ENCODE measurements around the gene ZNF398. TPM values are rescaled to one million over a fixed set of nuclear protein-coding genes. Genes with fewer than 3 reads are reported as not detected.

The ZNF398 gene
- total and polyA plus RNA-seq, 9 of the 15 experiments (the other 6 are each of a cell fraction or from before 2014, with no cell fraction given), result 4.0 to 18.6 (median 10.4) TPM

DNA sequence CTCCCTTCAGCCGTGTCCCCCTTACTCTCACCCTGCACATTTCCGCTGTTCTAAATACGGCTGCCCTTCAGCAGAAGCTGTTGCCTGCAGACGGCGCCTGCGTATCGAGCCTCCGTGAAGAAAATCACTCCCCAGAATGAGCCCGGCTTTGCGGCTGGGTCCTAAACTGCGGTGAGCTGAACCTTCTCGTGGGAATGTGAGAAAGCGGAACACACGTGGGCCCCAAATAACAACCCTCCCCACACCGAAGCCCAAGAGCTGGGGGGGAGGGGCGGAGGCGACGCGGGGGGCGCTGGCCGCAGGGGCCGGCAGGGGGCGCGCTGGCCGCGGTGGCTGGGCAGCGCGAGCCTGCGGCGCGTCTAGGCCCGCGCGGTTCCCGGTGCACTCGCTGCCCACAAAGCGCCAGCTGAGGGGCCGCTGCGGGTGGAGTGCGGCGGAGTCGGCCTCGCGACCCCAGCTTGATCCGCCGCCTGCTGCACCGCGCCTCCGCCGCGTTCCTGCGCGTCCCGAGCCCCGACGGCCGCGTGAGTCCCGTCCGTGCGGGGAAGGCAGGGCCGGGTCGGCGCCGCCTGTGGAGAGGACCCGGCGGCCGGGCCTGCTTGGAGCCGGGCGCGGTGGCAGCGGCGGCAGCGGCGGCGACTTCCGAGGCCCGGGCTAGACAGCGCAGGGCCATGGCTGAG lies at the start of gene ZNF398 (continued):
- TF ChIP-seq PTBP1 (IDR thresholded peaks at IDR 0.05; ENCODE audit: low read depth, low read length), result no peak
- no peak for TF ChIP-seq MXI1 (IDR thresholded peaks at IDR 0.05; ENCODE audit: low read depth, low read length)
- TF ChIP-seq, protein P1, sequence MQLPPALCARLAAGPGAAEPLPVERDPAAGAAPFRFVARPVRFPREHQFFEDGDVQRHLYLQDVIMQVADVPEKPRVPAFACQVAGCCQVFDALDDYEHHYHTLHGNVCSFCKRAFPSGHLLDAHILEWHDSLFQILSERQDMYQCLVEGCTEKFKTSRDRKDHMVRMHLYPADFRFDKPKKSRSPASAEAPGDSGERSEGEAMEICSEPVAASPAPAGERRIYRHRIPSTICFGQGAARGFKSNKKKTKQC (CRISPR knock-in tag; IDR thresholded peaks at IDR 0.05), result no peak; the same call in 1 of the 2 replicates
- 0 out of 2 replicates have a peak, but pooled peaks have one; percentile 7 for TF ChIP-seq ZKSCAN1 (IDR thresholded peaks at IDR 0.05; ENCODE audit: low read depth, low read length)
- no peak for TF ChIP-seq HINFP (tag; conservative IDR thresholded peaks at IDR 0.05; ENCODE audit: low read depth)
- TF ChIP-seq SIRT6 (IDR thresholded peaks at IDR 0.05; ENCODE audit: low read depth, low read length), result no peak
- no peak for TF ChIP-seq SFPQ (IDR thresholded peaks at IDR 0.05; ENCODE audit: low read depth, low read length)
- TF ChIP-seq DPF2 (IDR thresholded peaks at IDR 0.05), result peak; percentile 75
- TF ChIP-seq CTBP1 (IDR thresholded peaks at IDR 0.05; ENCODE audit: borderline replicate concordance), result peak; percentile 92
- TF ChIP-seq ZNF197 (CRISPR knock-in tag; IDR thresholded peaks at IDR 0.05; ENCODE audit: low read depth), result no peak
- no peak for TF ChIP-seq JUN (IDR thresholded peaks at IDR 0.05; ENCODE audit: borderline replicate concordance, low read depth, low read length)
- no peak for TF ChIP-seq JUN (CRISPR knock-in tag; IDR thresholded peaks at IDR 0.05; ENCODE audit: borderline replicate concordance)
- TF ChIP-seq PTRF (tag; IDR thresholded peaks at IDR 0.05), result no peak
- TF ChIP-seq KAT8 (IDR thresholded peaks at IDR 0.05; ENCODE audit: low read depth), result no peak
- TF ChIP-seq RBM15 (IDR thresholded peaks at IDR 0.05; ENCODE audit: insufficient read depth, low read length), result no peak
- TF ChIP-seq, protein P2, sequence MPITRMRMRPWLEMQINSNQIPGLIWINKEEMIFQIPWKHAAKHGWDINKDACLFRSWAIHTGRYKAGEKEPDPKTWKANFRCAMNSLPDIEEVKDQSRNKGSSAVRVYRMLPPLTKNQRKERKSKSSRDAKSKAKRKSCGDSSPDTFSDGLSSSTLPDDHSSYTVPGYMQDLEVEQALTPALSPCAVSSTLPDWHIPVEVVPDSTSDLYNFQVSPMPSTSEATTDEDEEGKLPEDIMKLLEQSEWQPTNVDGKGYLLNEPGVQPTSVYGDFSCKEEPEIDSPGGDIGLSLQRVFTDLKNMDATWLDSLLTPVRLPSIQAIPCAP (CRISPR knock-in tag; IDR thresholded peaks at IDR 0.05; ENCODE audit: borderline replicate concordance), result no peak
- no peak for TF ChIP-seq ZNF76 (CRISPR knock-in tag; IDR thresholded peaks at IDR 0.05; ENCODE audit: borderline replicate concordance)
- TF ChIP-seq GATAD2B (IDR thresholded peaks at IDR 0.05; ENCODE audit: borderline replicate concordance), result peak; percentile 98

Data from K562 (cell line).